Keratinocyte (primary cell): ENCODE results near the gene CPN2.

Experiments
- CTCF ChIP-seq, 3 experiments: IDR thresholded peaks in 1 of 3; conservative IDR thresholded peaks in 1 of 3; optimal IDR thresholded peaks in 1 of 3; 2 replicates in 2 of 3; 3 replicates in 1 of 3; pipeline versions ENCODE3 to v1.5.1; 2011; ENCODE audit warnings: low read length in 3 of 3, mild to moderate bottlenecking in 3 of 3, moderate library complexity in 2 of 3, control low read depth in 1 of 3, inconsistent platforms in 1 of 3; ENCODE audit not compliant: insufficient read depth in 2 of 3; ENCODE audit errors: extremely low read depth in 1 of 3
- EZH2 ChIP-seq: IDR thresholded peaks from one replicate; pipeline ENCODE4 v1.6.1; 2012; ENCODE audit warnings: inconsistent platforms, mild to moderate bottlenecking, low read length, moderate library complexity

DNA sequence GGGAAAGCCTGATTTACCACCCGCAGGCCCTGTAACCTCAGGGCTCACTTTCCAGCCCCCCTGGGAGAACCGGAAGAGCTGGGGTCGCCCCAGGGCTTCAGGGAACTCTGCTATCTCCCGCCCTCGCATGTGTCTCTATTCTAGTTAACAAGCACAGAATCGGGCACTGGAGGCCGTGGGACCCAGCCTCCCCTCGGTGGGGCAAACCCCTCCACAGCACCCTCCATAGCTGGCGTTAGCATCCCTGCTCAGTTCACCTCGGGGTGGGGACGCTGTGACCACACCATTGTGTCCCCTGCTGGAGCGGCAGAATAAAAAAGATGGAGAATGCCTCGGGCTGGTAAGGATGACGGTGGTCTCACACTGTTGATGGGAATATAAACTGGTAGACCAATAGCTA, 21.9 kb upstream of the CPN2 start:
- TF ChIP-seq CTCF (optimal IDR thresholded peaks at IDR 0.05 in 1 of 3, IDR thresholded peaks at IDR 0.05 in 1 of 3, conservative IDR thresholded peaks at IDR 0.05 in 1 of 3; ENCODE audit: extremely low read depth in 1 of 3, insufficient read depth in 2 of 3, low read length in 3 of 3): no peak
- TF ChIP-seq EZH2: no peak
